H1 (cell line): ENCODE data around the gene TMTC2. TPM values are rescaled to one million over a fixed set of nuclear protein-coding genes. Genes with fewer than 3 reads are reported as not detected.

Experiments used
- CTCF ChIA-PET: fragments of 300-600 bp; sonication (Branson Sonifier 250); formaldehyde crosslinking; loops from one replicate; lab custom pipeline; 2021; ENCODE audit not compliant: partially characterized antibody; lab: Charles Lee
- POLR2A ChIA-PET: fragments of 300-600 bp; sonication (Branson Sonifier 250); formaldehyde crosslinking; loops from one replicate; lab custom pipeline; 2021; ENCODE audit warnings: inconsistent platforms; ENCODE audit not compliant: partially characterized antibody; lab: Charles Lee
- DNase-seq, 2 experiments: peaks; one replicate each; pipeline versions ENCODE4 v3.0.0 to v3.0.0-alpha.2; 2010 to 2022; ENCODE audit warnings: low spot score in 2 of 2, low read depth in 1 of 2, mixed read lengths in 1 of 2
- FAIRE-seq: peaks from 2 replicates; lab custom pipeline; 2011; peaks lifted over from hg19 to GRCh38; lab: Jason Lieb, UNC
- H2AFZ ChIP-seq: 2 replicates; pipeline ENCODE4 v1.8.1; 2012; ENCODE audit warnings: low read length, inconsistent platforms
- H2AK5ac ChIP-seq: 2 replicates; pipeline ENCODE4 v1.6.1; 2013; ENCODE audit warnings: low read depth, low read length
- H2BK120ac ChIP-seq: replicated peaks from 2 replicates; pipeline ENCODE3; 2013; ENCODE audit warnings: low read depth, low read length, inconsistent platforms
- H2BK12ac ChIP-seq: 2 replicates; pipeline ENCODE4 v1.6.1; 2013; ENCODE audit warnings: low read depth, low read length
- H2BK15ac ChIP-seq: 2 replicates; pipeline ENCODE4 v1.6.1; 2013; ENCODE audit warnings: low read length
- H2BK20ac ChIP-seq: 2 replicates; pipeline ENCODE4 v1.6.1; 2013; ENCODE audit warnings: low read length
- H2BK5ac ChIP-seq: 2 replicates; pipeline ENCODE4 v1.6.1; 2013; ENCODE audit warnings: low read depth, low read length
- H3K14ac ChIP-seq: 2 replicates; pipeline ENCODE4 v1.6.1; 2013; ENCODE audit warnings: inconsistent platforms; ENCODE audit not compliant: insufficient read length
- H3K18ac ChIP-seq: 2 replicates; pipeline ENCODE4 v1.6.1; 2013; ENCODE audit warnings: low read length; ENCODE audit errors: extremely low read depth
- H3K23ac ChIP-seq: 2 replicates; pipeline ENCODE4 v1.6.1; 2013; ENCODE audit warnings: inconsistent platforms; ENCODE audit not compliant: insufficient read length
- H3K23me2 ChIP-seq: 2 replicates; pipeline ENCODE4 v1.6.1; 2013; ENCODE audit warnings: low read depth, low read length
- H3K27ac ChIP-seq: 2 replicates; pipeline ENCODE4 v1.6.1; 2011; ENCODE audit warnings: low read depth, low read length, inconsistent platforms
- H3K27me3 ChIP-seq, 4 experiments: replicated peaks in 1 of 4; 1 replicate in 1 of 4; 2 replicates in 3 of 4; pipeline versions ENCODE4 v1.6.1 to v1.8.1; 2011 to 2013; ENCODE audit warnings: low read length in 3 of 4, mild to moderate bottlenecking in 3 of 4, inconsistent platforms in 2 of 4, mixed read lengths in 2 of 4, moderate library complexity in 1 of 4; ENCODE audit not compliant: control insufficient read depth in 3 of 4, insufficient read depth in 3 of 4; ENCODE audit errors: extremely low read depth in 1 of 4
- H3K36me3 ChIP-seq, 4 experiments: 2 replicates each; pipeline versions ENCODE4 v1.6.1 to v1.8.1; 2011 to 2013; ENCODE audit warnings: mild to moderate bottlenecking in 4 of 4, low read length in 3 of 4, moderate library complexity in 2 of 4, control low read depth in 1 of 4, inconsistent platforms in 1 of 4; ENCODE audit not compliant: insufficient read depth in 4 of 4, control insufficient read depth in 2 of 4
- H3K4ac ChIP-seq: replicated peaks from 2 replicates; pipeline ENCODE3; 2013; ENCODE audit warnings: low read length, low read depth, mixed read lengths, inconsistent platforms; ENCODE audit not compliant: insufficient read length
- H3K4me1 ChIP-seq, 4 experiments: replicated peaks in 1 of 4; 1 replicate in 1 of 4; 2 replicates in 3 of 4; pipeline versions ENCODE4 v1.6.1 to v1.8.1; 2011 to 2013; ENCODE audit warnings: low read length in 3 of 4, inconsistent platforms in 2 of 4, mixed read lengths in 1 of 4; ENCODE audit not compliant: insufficient read depth in 4 of 4, control insufficient read depth in 3 of 4
- H3K4me2 ChIP-seq, 2 experiments: 2 replicates each; pipeline versions ENCODE4 v1.6.1 to v1.8.1; 2011 to 2013; ENCODE audit warnings: low read depth in 2 of 2, low read length in 2 of 2, control low read depth in 1 of 2, inconsistent platforms in 1 of 2, mild to moderate bottlenecking in 1 of 2; ENCODE audit not compliant: insufficient read depth in 1 of 2
- H3K4me3 ChIP-seq, 4 experiments: fragments of 200-600, 300-600 bp in 1 of 4; sonication (generic), shearing (Covaris generic), sonication (Bioruptor Twin) in 1 of 4; 2 replicates each; pipeline versions ENCODE4 v1.5.1 to v1.8.1; 2011 to 2016; ENCODE audit warnings: low read length in 4 of 4, low read depth in 3 of 4, control low read depth in 2 of 4, inconsistent platforms in 2 of 4, mild to moderate bottlenecking in 2 of 4, mixed read lengths in 1 of 4, moderate library complexity in 1 of 4; ENCODE audit not compliant: insufficient read depth in 2 of 4; ENCODE audit errors: extremely low read depth in 1 of 4
- H3K56ac ChIP-seq: replicated peaks from 2 replicates; pipeline ENCODE3; 2013; ENCODE audit warnings: low read depth, mild to moderate bottlenecking, mixed read lengths, low read length, inconsistent platforms; ENCODE audit not compliant: insufficient read length
- H3K79me1 ChIP-seq: 2 replicates; pipeline ENCODE4 v1.6.1; 2013; ENCODE audit warnings: low read depth, low read length, control low read depth
- H3K79me2 ChIP-seq, 2 experiments: 2 replicates each; pipeline versions ENCODE4 v1.6.1 to v1.8.1; 2012 to 2013; ENCODE audit warnings: low read length in 2 of 2, mild to moderate bottlenecking in 2 of 2, inconsistent platforms in 1 of 2; ENCODE audit not compliant: insufficient read depth in 2 of 2, control insufficient read depth in 1 of 2
- H3K9ac ChIP-seq, 4 experiments: replicated peaks in 1 of 4; 1 replicate in 1 of 4; 2 replicates in 3 of 4; pipeline versions ENCODE4 v1.6.1 to v1.8.1; 2011 to 2013; ENCODE audit warnings: low read depth in 3 of 4, low read length in 3 of 4, control low read depth in 2 of 4, mild to moderate bottlenecking in 2 of 4, moderate library complexity in 2 of 4, inconsistent platforms in 1 of 4; ENCODE audit errors: extremely low read depth in 1 of 4
- H3K9me3 ChIP-seq, 2 experiments: 2 replicates each; pipeline versions ENCODE4 v1.6.1 to v1.8.1; 2012 to 2013; ENCODE audit warnings: mild to moderate bottlenecking in 2 of 2, moderate library complexity in 2 of 2, control low read depth in 1 of 2, inconsistent platforms in 1 of 2, low read depth in 1 of 2, low read length in 1 of 2, mixed read lengths in 1 of 2; ENCODE audit not compliant: insufficient read depth in 2 of 2
- H4K20me1 ChIP-seq, 2 experiments: replicated peaks in 1 of 2; 2 replicates each; pipeline versions ENCODE3 to v1.8.1; 2011 to 2013; ENCODE audit warnings: inconsistent platforms in 2 of 2, low read length in 2 of 2, mild to moderate bottlenecking in 1 of 2; ENCODE audit not compliant: insufficient read depth in 2 of 2, control insufficient read depth in 1 of 2
- H4K5ac ChIP-seq: 2 replicates; pipeline ENCODE4 v1.6.1; 2013; ENCODE audit warnings: low read length, low read depth, mixed read lengths, inconsistent platforms; ENCODE audit not compliant: insufficient read length
- H4K8ac ChIP-seq: 2 replicates; pipeline ENCODE4 v1.8.0; 2013; ENCODE audit warnings: mild to moderate bottlenecking, moderate library complexity, low read length, inconsistent platforms; ENCODE audit not compliant: insufficient read depth; ENCODE audit errors: extremely low read depth
- H4K91ac ChIP-seq: replicated peaks from 2 replicates; pipeline ENCODE3; 2013; ENCODE audit warnings: low read length, mixed read lengths, inconsistent platforms; ENCODE audit not compliant: insufficient read length
- HDAC2 ChIP-seq, 2 experiments: fragments of 300-600 bp in 1 of 2; sonication (generic) in 1 of 2; IDR thresholded peaks; 2 replicates each; pipeline ENCODE4 v1.6.1; 2011 to 2012; ENCODE audit warnings: low read depth in 2 of 2, low read length in 2 of 2, mild to moderate bottlenecking in 2 of 2, moderate library complexity in 2 of 2, borderline replicate concordance in 1 of 2, inconsistent platforms in 1 of 2
- SIX5 ChIP-seq: IDR thresholded peaks from 2 replicates; pipeline ENCODE4 v1.6.1; 2011; ENCODE audit warnings: mild to moderate bottlenecking, low read depth, low read length
- WGBS, 2 experiments: shearing (Covaris generic) in 1 of 2; methylation state at CpG; one replicate each; pipeline versions ENCODE4 v1.1.6 to v1.1.7; 2013 to 2015; ENCODE audit warnings: low lambda C conversion rate in 2 of 2, mixed read lengths in 2 of 2, inconsistent platforms in 1 of 2, low coverage in 1 of 2, missing lambda C conversion rate in 1 of 2; ENCODE audit not compliant: insufficient replicate concordance in 2 of 2, insufficient coverage in 1 of 2, insufficient read length in 1 of 2; ENCODE audit errors: extremely low coverage in 1 of 2, missing lambda C conversion rate in 1 of 2; 5-methylcytosine and 5-hydroxymethylcytosine counted together
- polyA plus RNA-seq, 7 experiments: library from polyadenylated mRNA; depleted of rRNA in 3 of 7; stranded (reverse) in 5 of 7; unstranded in 2 of 7; fragments of >200 nt in 5 of 7; fragments of 200-250 nt in 2 of 7; gene quantifications; 1 replicate in 5 of 7; 2 replicates in 1 of 7; 4 replicates in 1 of 7; pipeline versions ENCODE4 v1.2.1 to v1.2.3, GENCODE V29; 2011 to 2013; ENCODE audit warnings: missing spikeins in 2 of 7, mixed read lengths in 2 of 7
- total RNA-seq: library from RNA; stranded (reverse); fragmentation: NEBNext Ultra II Directional; extraction: Animal tissue kit (Norgen Biotek cat#: 25700); gene quantifications from 2 replicates; pipeline ENCODE4 v1.2.1, GENCODE V29; 2021

TMTC2 gene
- total and polyA plus RNA-seq, 2 of the 8 experiments (the other 6 are each of a cell fraction or from before 2014, with no cell fraction given), result 2.3 to 3.9 TPM

- ChIA-PET CTCF (interaction anchor here (1.2 kb wide), 1 partner anchor 10 kb away, joined by 3 read pairs; no protein-coding TSS in a partner anchor), POLR2A (no interaction called here)
- no peaks in the 10 kb centered on the region for H3K9me3 ChIP-seq
- no peak overlapping the region for H4K5ac ChIP-seq
- no peak overlapping the region for H2AK5ac ChIP-seq
- no peak overlapping the region for H3K4me3 ChIP-seq
- H2BK120ac ChIP-seq, result no peak overlapping the region
- no peaks in the 10 kb centered on the region; the same call in 1 of the 2 replicates for H3K79me1 ChIP-seq
- no peak overlapping the region for H3K4me2 ChIP-seq
- H3K23me2 ChIP-seq, result no peaks in the 10 kb centered on the region
- H3K4ac ChIP-seq, result no peak overlapping the region
- no peak overlapping the region for H4K8ac ChIP-seq
- 89% methylated on average over 5 of the region's 5 CpGs; no CpG with 5 or more reads in 1 of the 2 experiments for WGBS, 2 experiments
- DNase-seq (no peak), FAIRE-seq (no peak)
- no peak overlapping the region for H3K9ac ChIP-seq
- no peak overlapping the region for H3K27ac ChIP-seq
- no peak overlapping the region for H3K14ac ChIP-seq
- no peaks in the 10 kb centered on the region for H3K79me2 ChIP-seq
- no peak overlapping the region for H4K91ac ChIP-seq
- H2AFZ ChIP-seq, result no peak overlapping the region
- H3K4me1 ChIP-seq, result no peaks in the 10 kb centered on the region
- H3K56ac ChIP-seq, result no peak overlapping the region
- no peaks in the 10 kb centered on the region for H3K36me3 ChIP-seq
- no peak overlapping the region for H2BK20ac ChIP-seq
- H2BK15ac ChIP-seq, result no peak overlapping the region
- TF ChIP-seq SIX5 (no peak), HDAC2 (IDR thresholded peaks at IDR 0.05; ENCODE audit: borderline replicate concordance in 1 of 2, low read depth in 2 of 2, low read length in 2 of 2) (no peak)
- no peaks in the 10 kb centered on the region for H3K27me3 ChIP-seq
- H3K18ac ChIP-seq, result no peak overlapping the region
- H4K20me1 ChIP-seq, result peaks cover 0 to 1% of the 10 kb centered on the region in 2 experiments
- no peak overlapping the region for H3K23ac ChIP-seq
- no peak overlapping the region for H2BK5ac ChIP-seq
- H2BK12ac ChIP-seq, result no peak overlapping the region
Measured at GRCh38 chr12:82774666-82775065, 88.0 kb downstream of the TMTC2 start.
